ENCODE data around the gene CDV3.

The CDV3 gene

GRCh38 chr3:133568294-133569014 is 5.0 kb upstream of the CDV3 start:
- DNase-seq (ENCODE audit: low read depth) = no peak

GRCh38 chr3:133570139-133570936 is 3.1 kb upstream of the CDV3 start:
- no peak for DNase-seq (ENCODE audit: low read depth)

- DNase-seq (ENCODE audit: low read depth) = no peak
These were observed 2.6 kb upstream of the CDV3 start for GRCh38 chr3:133570937-133571320.

GRCh38 chr3:133572158-133573053 is 1.1 kb upstream of the CDV3 start:
- DNase-seq (ENCODE audit: low read depth) = no peak

- DNase-seq (ENCODE audit: low read depth) = peak; percentile 100
These were observed 345 bp upstream of the CDV3 start for GRCh38 chr3:133573054-133573628.

- DNase-seq (ENCODE audit: low read depth) = peak; percentile 18
These were observed 885 bp downstream of the CDV3 start for GRCh38 chr3:133574260-133574881.

GRCh38 chr3:133575086-133575485 is 1.6 kb downstream of the CDV3 start:
- DNase-seq (ENCODE audit: low read depth) = no peak

GRCh38 chr3:133576169-133576568 is 2.7 kb downstream of the CDV3 start:
- no peak for DNase-seq (ENCODE audit: low read depth)

- DNase-seq (ENCODE audit: low read depth) = no peak
These were observed 5.2 kb downstream of the CDV3 start for GRCh38 chr3:133578548-133579191.

- DNase-seq (ENCODE audit: low read depth) = no peak
These were observed 9.9 kb downstream of the CDV3 start for GRCh38 chr3:133583396-133583795.

- DNase-seq (ENCODE audit: low read depth) = no peak
These were observed 14.5 kb downstream of the CDV3 start for GRCh38 chr3:133588035-133588434.

GRCh38 chr3:133588784-133589465 is 15.4 kb downstream of the CDV3 start:
- no peak for DNase-seq (ENCODE audit: low read depth)

GRCh38 chr3:133589503-133589902 is 16.0 kb downstream of the CDV3 start:
- no peak for DNase-seq (ENCODE audit: low read depth)

- DNase-seq (ENCODE audit: low read depth) = no peak
These were observed 17.8 kb downstream of the CDV3 start for GRCh38 chr3:133591271-133591742.

GRCh38 chr3:133592843-133593242 is 19.4 kb downstream of the CDV3 start:
- no peak for DNase-seq (ENCODE audit: low read depth)

GRCh38 chr3:133593243-133593642 is 19.8 kb downstream of the CDV3 start:
- DNase-seq (ENCODE audit: low read depth) = no peak

- no peak for DNase-seq (ENCODE audit: low read depth)
These were observed 21.9 kb downstream of the CDV3 start for GRCh38 chr3:133595341-133595740.

- no peak for DNase-seq (ENCODE audit: low read depth)
These were observed 24.9 kb downstream of the CDV3 start for GRCh38 chr3:133598405-133598804.

GRCh38 chr3:133599280-133599679 is 25.8 kb downstream of the CDV3 start:
- DNase-seq (ENCODE audit: low read depth) = no peak

GRCh38 chr3:133600572-133601081 is 27.1 kb downstream of the CDV3 start:
- DNase-seq (ENCODE audit: low read depth) = no peak
